GM23338 (cell line): Measurements from ENCODE around the gene FAM149B1. TPM values are rescaled to one million over a fixed set of nuclear protein-coding genes. Genes with fewer than 3 reads are reported as not detected.

Experiments used
- ATAC-seq: fragments of 200-7000 bp; cut with Tn5 transposase; 3 replicates; pipeline ENCODE4 v1.9.1; 2020
- DNase-seq: peaks from one replicate; pipeline ENCODE4 v3.0.0-alpha.2; 2015; ENCODE audit warnings: low spot score
- H2AFZ ChIP-seq: fragments of 200-600 bp; sonication (generic); 2 replicates; pipeline ENCODE4 v1.8.0; 2016; ENCODE audit warnings: antibody characterized with exemption, mild to moderate bottlenecking, moderate library complexity
- H3F3A ChIP-seq: fragments of 200-600 bp; sonication (generic); replicated peaks from 2 replicates; pipeline ENCODE4 v1.8.0; 2017; ENCODE audit warnings: antibody characterized with exemption, mixed run types, low read depth
- H3K27ac ChIP-seq: fragments of 200-600 bp; sonication (generic); 2 replicates; pipeline ENCODE4 v1.6.1; 2016; ENCODE audit warnings: low read depth
- H3K27me3 ChIP-seq: fragments of 200-600 bp; sonication (generic); 2 replicates; pipeline ENCODE4 v1.8.0; 2016; ENCODE audit warnings: mild to moderate bottlenecking, mixed run types, moderate library complexity; ENCODE audit not compliant: insufficient read depth
- H3K36me3 ChIP-seq: fragments of 200-600 bp; sonication (generic); 2 replicates; pipeline ENCODE4 v1.8.0; 2016; ENCODE audit warnings: mild to moderate bottlenecking; ENCODE audit not compliant: insufficient read depth
- H3K4me1 ChIP-seq: fragments of 200-600 bp; sonication (generic); 2 replicates; pipeline ENCODE4 v1.8.0; 2016; ENCODE audit warnings: mild to moderate bottlenecking, moderate library complexity; ENCODE audit not compliant: insufficient read depth
- H3K4me2 ChIP-seq: fragments of 200-600 bp; sonication (generic); 2 replicates; pipeline ENCODE4 v1.7.1; 2017; ENCODE audit warnings: mixed run types
- H3K4me3 ChIP-seq: fragments of 200-600 bp; sonication (generic); 2 replicates; pipeline ENCODE4 v1.6.1; 2016; ENCODE audit warnings: mixed run types
- H3K79me2 ChIP-seq: fragments of 200-600 bp; sonication (generic); replicated peaks from 2 replicates; pipeline ENCODE4 v1.8.0; 2017; ENCODE audit warnings: mild to moderate bottlenecking; ENCODE audit not compliant: insufficient read depth
- H3K9me2 ChIP-seq: fragments of 200-600 bp; sonication (generic); 2 replicates; pipeline ENCODE4 v1.8.0; 2017; ENCODE audit not compliant: insufficient read depth
- H4K20me1 ChIP-seq: fragments of 200-600 bp; sonication (generic); replicated peaks from 2 replicates; pipeline ENCODE4 v1.8.0; 2017; ENCODE audit warnings: mild to moderate bottlenecking; ENCODE audit not compliant: insufficient read depth
- H3K27ac Mint-ChIP-seq: 2 replicates; pipeline ENCODE4 v1.8.0; 2020; ENCODE audit warnings: inconsistent platforms, mild to moderate bottlenecking, moderate library complexity, mixed read lengths
- H3K27me3 Mint-ChIP-seq: 3 replicates; pipeline ENCODE4 v1.8.0; 2022; ENCODE audit warnings: low read depth, mild to moderate bottlenecking, moderate library complexity, mixed read lengths, inconsistent platforms; ENCODE audit not compliant: insufficient read depth, poor library complexity
- H3K36me3 Mint-ChIP-seq: 3 replicates; pipeline ENCODE4 v1.8.0; 2021; ENCODE audit warnings: low read depth, mild to moderate bottlenecking, inconsistent platforms, moderate library complexity, mixed read lengths
- H3K4me1 Mint-ChIP-seq: 3 replicates; pipeline ENCODE4 v1.8.0; 2020; ENCODE audit warnings: mild to moderate bottlenecking, inconsistent platforms, mixed read lengths
- H3K4me3 Mint-ChIP-seq: 3 replicates; pipeline ENCODE4 v1.8.0; 2021; ENCODE audit warnings: moderate library complexity, mild to moderate bottlenecking, inconsistent platforms, mixed read lengths
- H3K9me3 Mint-ChIP-seq: 3 replicates; pipeline ENCODE4 v1.8.0; 2020; ENCODE audit warnings: moderate library complexity, mild to moderate bottlenecking, inconsistent platforms, mixed read lengths
- CREB1 ChIP-seq: fragments of 250-450 bp; sonication (Bioruptor Pico); IDR thresholded peaks from 2 replicates; pipeline ENCODE4 v1.5.0; 2020; ENCODE audit warnings: low read depth, mild to moderate bottlenecking, moderate library complexity
- EZH2 ChIP-seq: fragments of 200-600 bp; sonication (generic); IDR thresholded peaks from one replicate; pipeline ENCODE4 v1.8.0; 2017; ENCODE audit warnings: antibody characterized with exemption, mild to moderate bottlenecking, low read depth; ENCODE audit not compliant: unreplicated experiment
- EZH2phosphoT487 ChIP-seq: fragments of 200-600 bp; sonication (generic); IDR thresholded peaks from one replicate; pipeline ENCODE4 v1.8.1; 2018; ENCODE audit warnings: antibody characterized with exemption; ENCODE audit not compliant: unreplicated experiment
- JUNB ChIP-seq: IDR thresholded peaks from one replicate; pipeline ENCODE4 v1.6.1; 2016; ENCODE audit warnings: antibody characterized with exemption; ENCODE audit not compliant: unreplicated experiment
- NANOG ChIP-seq: IDR thresholded peaks from 2 replicates; pipeline ENCODE4 v1.6.1; 2016; ENCODE audit warnings: antibody characterized with exemption, borderline replicate concordance
- POLR2AphosphoS5 ChIP-seq: IDR thresholded peaks from 2 replicates; pipeline ENCODE4 v1.6.1; 2016; ENCODE audit warnings: antibody characterized with exemption, low read depth
- STAT1 ChIP-seq: IDR thresholded peaks from one replicate; pipeline ENCODE4 v1.6.1; 2016; ENCODE audit warnings: antibody characterized with exemption; ENCODE audit not compliant: unreplicated experiment
- ZNF114 ChIP-seq: fragments of 250-450 bp; sonication (Bioruptor Pico); IDR thresholded peaks from 2 replicates; pipeline ENCODE4 v1.5.0; 2020; ENCODE audit warnings: mild to moderate bottlenecking, moderate library complexity
- ZNF331 ChIP-seq: fragments of 250-450 bp; sonication (Bioruptor Pico); IDR thresholded peaks from 2 replicates; pipeline ENCODE4 v1.5.0; 2020; ENCODE audit warnings: low read depth, mild to moderate bottlenecking, moderate library complexity
- polyA plus RNA-seq: library from polyadenylated mRNA; unstranded; fragments of >200 nt; fragmentation: Nextera tagmentation; extraction: Ambion mirVana; gene quantifications from 2 replicates; pipeline ENCODE4 v1.2.1, GENCODE V29; 2016
- total RNA-seq: library from RNA; depleted of rRNA; stranded (reverse); fragments of >200 nt; shearing (Covaris generic); gene quantifications from 2 replicates; pipeline ENCODE4 v1.2.3, GENCODE V29; 2014
- TF ChIP-seq, protein P1 (sequence below), 2 experiments: fragments of 200-600 bp in 1 of 2; sonication (generic) in 1 of 2; conservative IDR thresholded peaks; 2 replicates each; pipeline versions ENCODE4 v1.5.1 to v1.6.1; 2016 to 2017; ENCODE audit warnings: antibody characterized with exemption in 2 of 2, low read depth in 2 of 2, mild to moderate bottlenecking in 2 of 2, moderate library complexity in 1 of 2
- TF ChIP-seq, protein P2 (sequence below): IDR thresholded peaks from one replicate; pipeline ENCODE4 v1.6.1; 2018; ENCODE audit warnings: antibody characterized with exemption; ENCODE audit not compliant: unreplicated experiment
- TF ChIP-seq, protein P3 (sequence below): fragments of 250-450 bp; sonication (Bioruptor Pico); IDR thresholded peaks from 2 replicates; pipeline ENCODE4 v1.5.0; 2020; ENCODE audit warnings: mild to moderate bottlenecking, moderate library complexity
- TF ChIP-seq, protein P4 (sequence below): IDR thresholded peaks from 2 replicates; pipeline ENCODE4 v1.6.1; 2016; ENCODE audit warnings: antibody characterized with exemption

Gene FAM149B1
- total and polyA plus RNA-seq, 2 experiments from 2014 or later = 11.2 to 19.3 TPM

DNA sequence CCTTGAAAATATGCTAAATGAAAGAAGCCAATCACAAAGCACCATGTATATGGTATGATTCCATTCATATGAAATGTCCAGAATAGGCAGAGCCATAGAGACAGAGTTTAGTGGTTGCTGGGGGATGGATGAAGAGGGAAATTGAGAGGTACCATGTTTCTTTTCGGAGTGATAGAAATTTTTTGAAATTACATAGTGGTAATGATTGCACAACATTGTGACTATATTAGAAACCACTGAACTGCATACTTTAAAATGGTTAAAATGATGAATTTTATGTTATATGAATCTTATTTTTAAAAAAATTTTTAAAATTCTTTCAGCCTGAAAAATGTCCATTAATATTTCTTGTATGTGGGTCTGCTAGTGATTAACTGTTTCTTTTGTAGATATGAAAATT lies 53.1 kb downstream of the FAM149B1 start:
- Histone ChIP-seq H3K4me3 (no peak overlapping the region), H3K79me2 (no peaks in the 10 kb centered on the region), H3K9me2 (no peaks in the 10 kb centered on the region; the same call in 1 of the 2 replicates), H3K27ac (no peak overlapping the region), H3K36me3 (no peaks in the 10 kb centered on the region), H3K4me1 (no peaks in the 10 kb centered on the region), H3K27me3 (no peaks in the 10 kb centered on the region), H3K4me2 (no peak overlapping the region), H3F3A (no peaks in the 10 kb centered on the region), H4K20me1 (no peaks in the 10 kb centered on the region), H2AFZ (no peak overlapping the region)
- DNase-seq (no peak), ATAC-seq (no peak)
- Mint-ChIP-seq H3K4me1 (no peaks in the 10 kb centered on the region), H3K4me3 (no peak overlapping the region), H3K27ac (no peak overlapping the region), H3K27me3 (no peaks in the 10 kb centered on the region), H3K9me3 (no peaks in the 10 kb centered on the region), H3K36me3 (peaks cover 3% of the 10 kb centered on the region; the same call in 2 of the 3 replicates)
- TF ChIP-seq POLR2AphosphoS5 (no peak), EZH2phosphoT487 (no peak), CREB1 (no peak), STAT1 (no peak), NANOG (no peak), EZH2 (no peak), JUNB (no peak), ZNF114 (no peak), ZNF331 (no peak)
- TF ChIP-seq, protein P1, sequence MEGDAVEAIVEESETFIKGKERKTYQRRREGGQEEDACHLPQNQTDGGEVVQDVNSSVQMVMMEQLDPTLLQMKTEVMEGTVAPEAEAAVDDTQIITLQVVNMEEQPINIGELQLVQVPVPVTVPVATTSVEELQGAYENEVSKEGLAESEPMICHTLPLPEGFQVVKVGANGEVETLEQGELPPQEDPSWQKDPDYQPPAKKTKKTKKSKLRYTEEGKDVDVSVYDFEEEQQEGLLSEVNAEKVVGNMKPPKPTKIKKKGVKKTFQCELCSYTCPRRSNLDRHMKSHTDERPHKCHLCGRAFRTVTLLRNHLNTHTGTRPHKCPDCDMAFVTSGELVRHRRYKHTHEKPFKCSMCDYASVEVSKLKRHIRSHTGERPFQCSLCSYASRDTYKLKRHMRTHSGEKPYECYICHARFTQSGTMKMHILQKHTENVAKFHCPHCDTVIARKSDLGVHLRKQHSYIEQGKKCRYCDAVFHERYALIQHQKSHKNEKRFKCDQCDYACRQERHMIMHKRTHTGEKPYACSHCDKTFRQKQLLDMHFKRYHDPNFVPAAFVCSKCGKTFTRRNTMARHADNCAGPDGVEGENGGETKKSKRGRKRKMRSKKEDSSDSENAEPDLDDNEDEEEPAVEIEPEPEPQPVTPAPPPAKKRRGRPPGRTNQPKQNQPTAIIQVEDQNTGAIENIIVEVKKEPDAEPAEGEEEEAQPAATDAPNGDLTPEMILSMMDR (conservative IDR thresholded peaks at IDR 0.05; ENCODE audit: low read depth in 2 of 2) = no peak
- TF ChIP-seq, protein P2, sequence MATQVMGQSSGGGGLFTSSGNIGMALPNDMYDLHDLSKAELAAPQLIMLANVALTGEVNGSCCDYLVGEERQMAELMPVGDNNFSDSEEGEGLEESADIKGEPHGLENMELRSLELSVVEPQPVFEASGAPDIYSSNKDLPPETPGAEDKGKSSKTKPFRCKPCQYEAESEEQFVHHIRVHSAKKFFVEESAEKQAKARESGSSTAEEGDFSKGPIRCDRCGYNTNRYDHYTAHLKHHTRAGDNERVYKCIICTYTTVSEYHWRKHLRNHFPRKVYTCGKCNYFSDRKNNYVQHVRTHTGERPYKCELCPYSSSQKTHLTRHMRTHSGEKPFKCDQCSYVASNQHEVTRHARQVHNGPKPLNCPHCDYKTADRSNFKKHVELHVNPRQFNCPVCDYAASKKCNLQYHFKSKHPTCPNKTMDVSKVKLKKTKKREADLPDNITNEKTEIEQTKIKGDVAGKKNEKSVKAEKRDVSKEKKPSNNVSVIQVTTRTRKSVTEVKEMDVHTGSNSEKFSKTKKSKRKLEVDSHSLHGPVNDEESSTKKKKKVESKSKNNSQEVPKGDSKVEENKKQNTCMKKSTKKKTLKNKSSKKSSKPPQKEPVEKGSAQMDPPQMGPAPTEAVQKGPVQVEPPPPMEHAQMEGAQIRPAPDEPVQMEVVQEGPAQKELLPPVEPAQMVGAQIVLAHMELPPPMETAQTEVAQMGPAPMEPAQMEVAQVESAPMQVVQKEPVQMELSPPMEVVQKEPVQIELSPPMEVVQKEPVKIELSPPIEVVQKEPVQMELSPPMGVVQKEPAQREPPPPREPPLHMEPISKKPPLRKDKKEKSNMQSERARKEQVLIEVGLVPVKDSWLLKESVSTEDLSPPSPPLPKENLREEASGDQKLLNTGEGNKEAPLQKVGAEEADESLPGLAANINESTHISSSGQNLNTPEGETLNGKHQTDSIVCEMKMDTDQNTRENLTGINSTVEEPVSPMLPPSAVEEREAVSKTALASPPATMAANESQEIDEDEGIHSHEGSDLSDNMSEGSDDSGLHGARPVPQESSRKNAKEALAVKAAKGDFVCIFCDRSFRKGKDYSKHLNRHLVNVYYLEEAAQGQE = no peak
- TF ChIP-seq, protein P3, sequence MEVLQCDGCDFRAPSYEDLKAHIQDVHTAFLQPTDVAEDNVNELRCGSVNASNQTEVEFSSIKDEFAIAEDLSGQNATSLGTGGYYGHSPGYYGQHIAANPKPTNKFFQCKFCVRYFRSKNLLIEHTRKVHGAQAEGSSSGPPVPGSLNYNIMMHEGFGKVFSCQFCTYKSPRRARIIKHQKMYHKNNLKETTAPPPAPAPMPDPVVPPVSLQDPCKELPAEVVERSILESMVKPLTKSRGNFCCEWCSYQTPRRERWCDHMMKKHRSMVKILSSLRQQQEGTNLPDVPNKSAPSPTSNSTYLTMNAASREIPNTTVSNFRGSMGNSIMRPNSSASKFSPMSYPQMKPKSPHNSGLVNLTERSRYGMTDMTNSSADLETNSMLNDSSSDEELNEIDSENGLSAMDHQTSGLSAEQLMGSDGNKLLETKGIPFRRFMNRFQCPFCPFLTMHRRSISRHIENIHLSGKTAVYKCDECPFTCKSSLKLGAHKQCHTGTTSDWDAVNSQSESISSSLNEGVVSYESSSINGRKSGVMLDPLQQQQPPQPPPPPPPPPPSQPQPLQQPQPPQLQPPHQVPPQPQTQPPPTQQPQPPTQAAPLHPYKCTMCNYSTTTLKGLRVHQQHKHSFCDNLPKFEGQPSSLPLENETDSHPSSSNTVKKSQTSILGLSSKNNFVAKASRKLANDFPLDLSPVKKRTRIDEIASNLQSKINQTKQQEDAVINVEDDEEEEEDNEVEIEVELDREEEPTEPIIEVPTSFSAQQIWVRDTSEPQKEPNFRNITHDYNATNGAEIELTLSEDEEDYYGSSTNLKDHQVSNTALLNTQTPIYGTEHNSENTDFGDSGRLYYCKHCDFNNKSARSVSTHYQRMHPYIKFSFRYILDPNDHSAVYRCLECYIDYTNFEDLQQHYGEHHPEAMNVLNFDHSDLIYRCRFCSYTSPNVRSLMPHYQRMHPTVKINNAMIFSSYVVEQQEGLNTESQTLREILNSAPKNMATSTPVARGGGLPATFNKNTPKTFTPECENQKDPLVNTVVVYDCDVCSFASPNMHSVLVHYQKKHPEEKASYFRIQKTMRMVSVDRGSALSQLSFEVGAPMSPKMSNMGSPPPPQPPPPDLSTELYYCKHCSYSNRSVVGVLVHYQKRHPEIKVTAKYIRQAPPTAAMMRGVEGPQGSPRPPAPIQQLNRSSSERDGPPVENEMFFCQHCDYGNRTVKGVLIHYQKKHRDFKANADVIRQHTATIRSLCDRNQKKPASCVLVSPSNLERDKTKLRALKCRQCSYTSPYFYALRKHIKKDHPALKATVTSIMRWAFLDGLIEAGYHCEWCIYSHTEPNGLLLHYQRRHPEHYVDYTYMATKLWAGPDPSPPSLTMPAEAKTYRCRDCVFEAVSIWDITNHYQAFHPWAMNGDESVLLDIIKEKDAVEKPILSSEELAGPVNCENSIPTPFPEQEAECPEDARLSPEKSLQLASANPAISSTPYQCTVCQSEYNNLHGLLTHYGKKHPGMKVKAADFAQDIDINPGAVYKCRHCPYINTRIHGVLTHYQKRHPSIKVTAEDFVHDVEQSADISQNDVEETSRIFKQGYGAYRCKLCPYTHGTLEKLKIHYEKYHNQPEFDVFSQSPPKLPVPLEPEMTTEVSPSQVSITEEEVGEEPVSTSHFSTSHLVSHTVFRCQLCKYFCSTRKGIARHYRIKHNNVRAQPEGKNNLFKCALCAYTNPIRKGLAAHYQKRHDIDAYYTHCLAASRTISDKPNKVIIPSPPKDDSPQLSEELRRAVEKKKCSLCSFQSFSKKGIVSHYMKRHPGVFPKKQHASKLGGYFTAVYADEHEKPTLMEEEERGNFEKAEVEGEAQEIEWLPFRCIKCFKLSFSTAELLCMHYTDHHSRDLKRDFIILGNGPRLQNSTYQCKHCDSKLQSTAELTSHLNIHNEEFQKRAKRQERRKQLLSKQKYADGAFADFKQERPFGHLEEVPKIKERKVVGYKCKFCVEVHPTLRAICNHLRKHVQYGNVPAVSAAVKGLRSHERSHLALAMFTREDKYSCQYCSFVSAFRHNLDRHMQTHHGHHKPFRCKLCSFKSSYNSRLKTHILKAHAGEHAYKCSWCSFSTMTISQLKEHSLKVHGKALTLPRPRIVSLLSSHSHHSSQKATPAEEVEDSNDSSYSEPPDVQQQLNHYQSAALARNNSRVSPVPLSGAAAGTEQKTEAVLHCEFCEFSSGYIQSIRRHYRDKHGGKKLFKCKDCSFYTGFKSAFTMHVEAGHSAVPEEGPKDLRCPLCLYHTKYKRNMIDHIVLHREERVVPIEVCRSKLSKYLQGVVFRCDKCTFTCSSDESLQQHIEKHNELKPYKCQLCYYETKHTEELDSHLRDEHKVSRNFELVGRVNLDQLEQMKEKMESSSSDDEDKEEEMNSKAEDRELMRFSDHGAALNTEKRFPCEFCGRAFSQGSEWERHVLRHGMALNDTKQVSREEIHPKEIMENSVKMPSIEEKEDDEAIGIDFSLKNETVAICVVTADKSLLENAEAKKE (CRISPR knock-in tag) = no peak
- TF ChIP-seq, protein P4, sequence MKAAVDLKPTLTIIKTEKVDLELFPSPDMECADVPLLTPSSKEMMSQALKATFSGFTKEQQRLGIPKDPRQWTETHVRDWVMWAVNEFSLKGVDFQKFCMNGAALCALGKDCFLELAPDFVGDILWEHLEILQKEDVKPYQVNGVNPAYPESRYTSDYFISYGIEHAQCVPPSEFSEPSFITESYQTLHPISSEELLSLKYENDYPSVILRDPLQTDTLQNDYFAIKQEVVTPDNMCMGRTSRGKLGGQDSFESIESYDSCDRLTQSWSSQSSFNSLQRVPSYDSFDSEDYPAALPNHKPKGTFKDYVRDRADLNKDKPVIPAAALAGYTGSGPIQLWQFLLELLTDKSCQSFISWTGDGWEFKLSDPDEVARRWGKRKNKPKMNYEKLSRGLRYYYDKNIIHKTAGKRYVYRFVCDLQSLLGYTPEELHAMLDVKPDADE = no peak
